Activated T-helper 2 cell treated with anti-CD3 and anti-CD28 coated beads, Interferon-gamma antibody, Interleukin-2, Interleukin-4, amounts not matched to agents 10 μg/mL and 5 μg/mL and 100 μg/mL, durations not matched to agents 14 hours and 24 hours and 36 hours (primary cell): ENCODE data around the gene CNTNAP3B. TPM values are rescaled to one million over a fixed set of nuclear protein-coding genes. Genes with fewer than 3 reads are reported as not detected.
"Not testable (repeated sequence)": the region's sequence is repeated elsewhere in the genome, so short reads cannot be mapped to it uniquely, and the experiment has no call there.

ENCODE experiments used
- DNase-seq: peaks from one replicate; pipeline ENCODE4 v3.0.0; 2021; ENCODE audit warnings: low spot score
- H3K27ac Mint-ChIP-seq: one replicate; pipeline ENCODE4 v1.8.0; 2021; ENCODE audit warnings: mixed read lengths
- H3K27me3 Mint-ChIP-seq: one replicate; pipeline ENCODE4 v1.8.0; 2021; ENCODE audit warnings: low read depth, mixed read lengths
- H3K36me3 Mint-ChIP-seq: one replicate; pipeline ENCODE4 v1.8.0; 2021; ENCODE audit warnings: low read depth, mixed read lengths
- H3K4me1 Mint-ChIP-seq: one replicate; pipeline ENCODE4 v1.8.0; 2021; ENCODE audit warnings: low read depth, mixed read lengths
- H3K4me3 Mint-ChIP-seq: one replicate; pipeline ENCODE4 v1.8.0; 2021; ENCODE audit warnings: low read depth, mild to moderate bottlenecking, moderate library complexity, mixed read lengths
- H3K9me3 Mint-ChIP-seq: one replicate; pipeline ENCODE4 v1.8.0; 2021; ENCODE audit warnings: mixed read lengths
- intact Hi-C: fragments of 100-400 bp; cut with micrococcal nuclease; formaldehyde crosslinking; loops from one replicate; pipeline ENCODE4 v1.15.1; 2023
- total RNA-seq: library from RNA; stranded (reverse); gene quantifications from 2 replicates; pipeline ENCODE4 v1.2.3, GENCODE V29; 2022

CNTNAP3B gene
- not detected in 2 replicates for total RNA-seq

DNA sequence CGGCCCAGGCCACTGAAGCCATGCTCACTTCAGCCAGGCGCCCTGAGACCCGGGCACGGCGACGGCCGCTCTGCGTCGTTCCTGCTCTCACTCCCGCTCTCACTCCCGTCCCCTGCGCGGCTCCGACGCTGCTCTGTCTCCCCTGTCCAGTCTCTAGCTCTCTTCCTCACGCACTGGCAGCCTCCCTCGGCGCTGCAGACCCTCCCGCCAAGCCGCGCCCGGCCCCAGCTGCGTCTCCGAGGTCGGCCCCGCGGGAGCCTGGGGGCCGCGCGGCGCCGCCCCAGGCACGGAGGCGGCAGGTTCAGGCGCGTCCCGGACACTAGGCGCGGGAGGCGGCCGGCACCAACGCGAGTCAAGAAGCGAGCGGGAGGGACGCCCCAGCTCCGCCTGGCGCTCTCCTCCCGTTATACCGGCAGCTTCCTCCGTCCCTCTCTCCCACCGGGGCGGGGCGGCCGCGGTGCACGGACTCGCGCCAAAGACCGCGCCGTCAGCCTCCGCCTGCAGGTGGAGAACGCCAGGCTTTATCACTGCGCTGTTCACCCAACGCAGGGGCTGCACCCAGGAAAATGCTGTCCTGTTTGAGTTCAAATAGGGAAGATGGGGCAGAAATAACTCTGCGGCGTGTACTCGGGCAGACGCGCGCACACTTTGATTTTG is at the start of gene CNTNAP3B:
Gene CNTNAP3B (minus strand): TSS at position 354 of the 657 bp plus-strand sequence. CDS start 332 bp downstream, at position 22.
- intact Hi-C loops, H3K36me3 Mint-ChIP-seq, H3K9me3 Mint-ChIP-seq, DNase-seq, H3K4me3 Mint-ChIP-seq, H3K27me3 Mint-ChIP-seq, H3K4me1 Mint-ChIP-seq, H3K27ac Mint-ChIP-seq: not testable (repeated sequence)

DNA sequence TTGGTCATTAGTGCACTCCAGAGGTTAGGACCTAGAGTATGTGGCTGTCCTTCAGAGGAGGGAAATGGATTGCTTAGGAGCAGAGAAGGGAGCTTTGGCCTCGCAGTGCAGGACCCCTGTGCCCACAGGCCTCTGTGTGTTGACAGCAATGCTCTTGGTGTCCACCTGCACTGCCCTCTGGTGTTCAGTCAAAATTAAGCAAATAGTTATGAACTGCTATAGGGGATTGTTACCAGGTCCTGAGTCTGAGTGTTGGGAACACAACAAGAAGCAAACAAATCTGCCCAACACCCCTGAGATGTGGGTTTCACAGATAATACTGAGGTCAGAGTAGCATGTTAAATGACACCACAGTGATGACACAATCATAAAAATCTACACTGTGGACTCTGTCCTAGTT is 31.1 kb upstream of the CNTNAP3B start:
- H3K9me3 Mint-ChIP-seq, H3K27me3 Mint-ChIP-seq, intact Hi-C loops, H3K36me3 Mint-ChIP-seq, H3K27ac Mint-ChIP-seq, H3K4me3 Mint-ChIP-seq, H3K4me1 Mint-ChIP-seq, DNase-seq: not testable (repeated sequence)

DNA sequence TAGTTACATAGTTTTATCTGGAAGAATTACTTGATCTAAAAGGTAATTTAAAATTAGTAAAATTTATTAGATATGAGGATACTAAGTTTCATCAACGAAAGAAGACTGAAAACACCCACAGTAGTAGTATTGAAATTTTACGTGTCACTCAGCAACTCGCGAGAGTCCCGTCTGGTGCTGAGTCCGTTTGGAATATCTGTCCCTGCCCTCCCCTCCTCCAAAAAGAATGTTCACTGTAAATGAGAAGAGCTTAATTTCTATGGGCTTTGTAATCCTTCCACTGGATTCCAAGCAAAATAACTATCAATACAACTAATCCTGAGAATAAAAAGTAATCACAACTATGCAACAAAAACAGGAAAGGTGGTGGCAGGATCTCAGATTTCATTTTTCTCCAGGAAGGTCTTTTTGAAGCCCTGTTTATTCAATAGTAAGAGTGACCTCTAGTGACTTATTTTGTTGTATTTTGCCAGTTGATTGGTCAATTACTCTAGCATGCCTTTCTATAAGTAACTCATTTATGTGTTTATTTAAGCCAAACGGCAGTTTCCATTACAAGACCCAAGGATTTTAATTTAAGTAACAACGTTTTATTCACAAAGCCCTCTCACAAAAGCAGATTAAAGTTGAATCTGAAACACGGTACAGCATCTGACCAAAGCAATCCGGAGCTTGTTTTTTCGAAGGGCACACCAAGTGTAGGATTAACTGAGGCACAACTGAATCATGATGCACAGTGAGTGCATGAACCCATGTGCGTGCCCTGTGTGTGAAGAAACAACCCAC is 2.0 kb downstream of the CNTNAP3B start:
- DNase-seq, H3K36me3 Mint-ChIP-seq, H3K4me3 Mint-ChIP-seq, H3K27me3 Mint-ChIP-seq, H3K27ac Mint-ChIP-seq, intact Hi-C loops, H3K9me3 Mint-ChIP-seq, H3K4me1 Mint-ChIP-seq: not testable (repeated sequence)

DNA sequence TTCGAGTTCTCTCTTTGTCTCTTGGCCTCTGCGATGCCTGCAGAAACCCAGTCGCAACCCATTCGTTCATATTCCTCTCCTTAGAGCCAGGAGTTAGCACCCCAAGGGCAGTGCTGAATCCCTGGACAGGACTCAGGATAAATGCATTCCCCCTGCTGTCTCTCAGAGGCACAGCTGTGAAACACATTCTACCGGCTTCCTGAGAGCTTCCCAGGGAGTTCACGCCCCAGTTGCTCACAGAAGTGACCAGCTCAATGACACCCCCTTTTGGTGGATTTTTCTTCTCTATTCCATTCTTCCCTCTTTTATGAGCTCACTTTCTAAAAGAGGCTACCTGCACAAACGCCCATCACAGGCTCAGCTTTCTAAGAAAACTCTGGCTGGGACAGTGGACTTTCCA is 8.2 kb downstream of the CNTNAP3B start:
- DNase-seq, H3K4me1 Mint-ChIP-seq, H3K27ac Mint-ChIP-seq, H3K4me3 Mint-ChIP-seq, H3K27me3 Mint-ChIP-seq, intact Hi-C loops, H3K9me3 Mint-ChIP-seq, H3K36me3 Mint-ChIP-seq: not testable (repeated sequence)

DNA sequence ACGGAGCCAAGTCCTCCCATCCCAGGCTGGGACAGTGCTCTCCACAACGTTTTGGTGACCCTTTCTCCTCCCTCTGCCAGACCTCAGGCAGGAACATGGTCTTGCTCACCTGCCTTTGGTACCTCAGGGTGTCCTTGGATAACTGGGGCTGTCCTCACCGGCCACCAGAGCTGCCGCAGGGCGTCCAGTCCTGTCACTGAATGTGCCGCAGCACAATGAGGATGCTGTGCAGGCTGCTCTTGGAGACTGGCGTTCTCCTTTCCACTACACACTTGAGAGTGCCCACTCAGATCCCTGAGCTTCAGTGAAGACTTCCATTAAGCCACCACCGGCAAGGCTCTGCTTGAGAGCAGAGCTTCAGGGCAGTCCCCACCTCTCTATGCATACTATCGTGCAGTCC is 33.3 kb downstream of the CNTNAP3B start:
- H3K4me1 Mint-ChIP-seq, H3K27ac Mint-ChIP-seq, DNase-seq, H3K4me3 Mint-ChIP-seq, intact Hi-C loops, H3K27me3 Mint-ChIP-seq, H3K36me3 Mint-ChIP-seq, H3K9me3 Mint-ChIP-seq: not testable (repeated sequence)

DNA sequence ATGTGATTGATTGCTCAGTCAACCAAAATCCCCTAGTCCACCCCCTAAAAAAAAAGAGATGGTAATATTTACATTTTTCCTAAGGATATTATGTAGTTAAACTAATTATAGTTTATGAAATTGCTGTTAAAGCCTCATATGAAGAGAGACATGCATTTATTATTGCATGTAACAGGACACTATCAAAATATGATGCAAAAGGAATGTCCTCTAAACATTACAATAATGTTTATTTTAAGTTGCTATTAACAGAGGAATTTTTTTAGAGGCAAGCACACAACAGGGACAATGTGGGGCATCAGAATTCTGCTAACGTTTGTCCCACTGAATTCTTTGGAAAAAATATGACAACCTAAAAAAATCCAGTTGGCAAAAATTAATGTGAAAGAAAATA is 44.7 kb downstream of the CNTNAP3B start:
- H3K36me3 Mint-ChIP-seq, H3K9me3 Mint-ChIP-seq, H3K4me3 Mint-ChIP-seq, DNase-seq, H3K4me1 Mint-ChIP-seq, intact Hi-C loops, H3K27me3 Mint-ChIP-seq, H3K27ac Mint-ChIP-seq: not testable (repeated sequence)

DNA sequence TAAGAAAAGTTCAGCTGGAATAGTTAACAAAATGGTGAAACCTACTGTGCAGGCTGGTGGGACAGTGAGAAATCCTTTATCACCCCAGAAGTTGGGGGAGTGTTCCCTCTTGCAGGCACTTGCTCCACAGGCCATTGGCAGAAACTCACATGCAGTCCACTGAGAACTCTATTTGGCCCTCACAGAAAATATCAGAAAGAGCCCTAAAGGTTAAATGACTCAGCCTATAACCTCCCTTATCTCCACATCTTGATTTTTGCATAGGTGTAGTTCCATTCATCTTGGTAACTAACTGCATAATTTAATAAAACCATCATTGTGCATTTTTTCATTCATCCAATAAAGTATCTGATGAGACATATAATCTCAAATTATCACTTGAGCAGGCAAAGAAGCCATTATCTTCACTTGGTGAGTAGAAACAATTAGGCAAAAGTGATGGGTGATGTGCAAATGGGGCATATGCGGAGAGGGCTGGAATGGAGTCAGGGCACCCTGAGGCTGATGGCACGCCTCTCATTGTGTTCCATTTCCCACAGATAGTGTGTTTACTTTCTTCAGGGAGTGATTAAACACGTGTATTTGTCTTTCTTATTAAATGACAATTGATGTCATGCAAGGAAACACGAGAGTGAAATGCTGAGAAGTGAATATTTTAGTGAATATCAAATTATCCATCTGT is 45.2 kb downstream of the CNTNAP3B start:
- H3K36me3 Mint-ChIP-seq, H3K27me3 Mint-ChIP-seq, DNase-seq, H3K9me3 Mint-ChIP-seq, H3K4me1 Mint-ChIP-seq, H3K4me3 Mint-ChIP-seq, intact Hi-C loops, H3K27ac Mint-ChIP-seq: not testable (repeated sequence)

DNA sequence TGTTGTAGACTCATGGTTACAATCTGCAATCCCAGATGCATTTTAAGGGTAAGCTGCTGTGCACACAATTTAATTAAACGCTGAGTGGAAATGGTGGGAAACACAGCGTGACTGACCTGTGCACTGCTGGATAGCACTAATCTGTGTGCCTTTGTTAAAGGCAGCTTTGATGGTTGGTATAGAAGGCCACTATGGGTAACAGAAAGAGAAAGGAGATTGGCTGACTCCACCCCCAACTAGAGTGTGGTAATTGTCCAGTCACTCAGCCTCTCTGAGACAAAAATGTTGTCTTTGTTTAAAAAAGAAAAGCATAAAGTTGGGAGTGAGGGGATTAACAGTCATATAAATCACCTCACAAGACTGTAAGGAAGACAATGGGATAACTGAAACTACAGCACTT is 48.9 kb downstream of the CNTNAP3B start:
- H3K4me3 Mint-ChIP-seq, DNase-seq, intact Hi-C loops: not testable (repeated sequence)

DNA sequence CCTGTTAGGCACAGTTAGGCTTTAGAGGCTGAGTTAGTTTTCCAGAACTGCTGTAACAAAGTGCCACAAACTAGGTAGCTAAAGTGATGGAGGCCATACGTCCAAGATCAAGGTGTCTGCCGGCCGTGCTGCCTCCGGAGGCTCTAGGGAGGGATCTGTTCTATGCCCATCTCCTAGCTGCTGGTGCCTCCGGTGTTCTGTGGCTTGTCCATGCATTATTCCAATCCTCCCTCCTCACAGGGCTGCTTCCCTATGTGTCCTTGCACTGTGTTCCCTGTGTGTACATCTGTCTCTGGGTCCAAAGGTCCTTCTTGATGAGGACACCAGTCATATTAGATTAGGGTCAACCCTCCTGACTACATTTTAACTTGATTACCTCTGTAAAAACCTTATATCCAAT is 54.4 kb downstream of the CNTNAP3B start:
- H3K4me1 Mint-ChIP-seq, H3K4me3 Mint-ChIP-seq, H3K9me3 Mint-ChIP-seq, DNase-seq, H3K27ac Mint-ChIP-seq, H3K36me3 Mint-ChIP-seq, H3K27me3 Mint-ChIP-seq, intact Hi-C loops: not testable (repeated sequence)

More for the DNA sequence above, 48.9 kb downstream of the CNTNAP3B start:
- not testable (repeated sequence) for H3K36me3 Mint-ChIP-seq, H3K4me1 Mint-ChIP-seq, H3K27ac Mint-ChIP-seq, H3K9me3 Mint-ChIP-seq, H3K27me3 Mint-ChIP-seq

DNA sequence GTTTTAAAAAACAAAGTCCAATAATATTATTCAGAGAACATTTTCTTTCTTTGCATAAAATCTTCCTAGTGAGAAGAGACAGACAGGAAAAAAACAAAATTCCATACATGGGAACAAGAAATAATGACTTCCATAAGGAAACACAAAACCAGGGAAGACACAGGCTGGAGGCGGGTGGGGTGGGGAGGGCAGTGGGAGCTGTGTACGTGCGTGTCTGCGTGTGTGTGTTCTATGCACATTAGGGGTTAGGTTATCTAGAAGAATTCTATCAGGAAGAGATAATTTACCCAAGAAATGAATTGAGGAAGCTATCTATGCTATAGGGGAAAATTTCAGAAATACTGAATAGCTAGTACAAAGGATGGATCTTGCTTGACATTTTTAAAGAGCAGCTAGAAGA is 58.2 kb downstream of the CNTNAP3B start:
- H3K4me1 Mint-ChIP-seq, intact Hi-C loops, H3K27me3 Mint-ChIP-seq, H3K9me3 Mint-ChIP-seq, H3K4me3 Mint-ChIP-seq, H3K27ac Mint-ChIP-seq, H3K36me3 Mint-ChIP-seq, DNase-seq: not testable (repeated sequence)

DNA sequence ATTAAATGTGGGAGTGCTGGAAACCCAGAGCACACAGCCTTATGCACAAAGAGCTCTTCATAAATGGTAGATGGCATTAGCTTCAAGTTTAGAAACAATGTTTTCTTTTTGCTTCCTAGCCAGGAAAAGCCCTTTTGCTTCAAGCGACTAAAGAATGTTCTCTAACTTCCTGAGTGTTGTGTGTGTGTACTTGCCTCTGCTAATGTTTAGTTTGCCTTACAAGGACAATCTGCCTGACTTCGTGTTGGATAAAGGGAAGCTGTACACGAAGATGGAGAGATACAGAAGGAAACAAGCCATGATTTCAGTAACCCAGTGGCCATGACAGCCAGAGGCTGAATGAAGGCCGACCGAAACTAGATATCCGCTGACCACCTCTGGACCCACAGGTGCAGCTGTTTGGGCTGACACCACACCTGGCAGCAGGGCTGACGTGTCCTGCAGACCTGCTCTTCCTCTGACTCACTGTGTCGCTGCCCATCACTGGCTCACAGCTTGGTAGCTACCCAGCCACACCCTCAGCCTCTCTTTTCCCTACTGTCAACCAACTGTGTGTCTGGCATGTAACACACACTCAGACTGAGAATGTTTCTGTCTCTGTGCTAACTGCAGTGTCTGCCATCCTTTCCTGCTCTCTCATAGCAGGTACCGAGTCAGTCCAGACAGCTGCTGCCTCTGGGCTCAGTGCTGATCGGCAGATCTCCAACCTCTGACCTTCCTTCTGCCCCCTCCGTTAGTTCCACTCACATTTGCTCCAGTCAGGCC is 59.0 kb downstream of the CNTNAP3B start:
- H3K27me3 Mint-ChIP-seq, DNase-seq, intact Hi-C loops, H3K27ac Mint-ChIP-seq, H3K9me3 Mint-ChIP-seq, H3K4me3 Mint-ChIP-seq, H3K36me3 Mint-ChIP-seq, H3K4me1 Mint-ChIP-seq: not testable (repeated sequence)

DNA sequence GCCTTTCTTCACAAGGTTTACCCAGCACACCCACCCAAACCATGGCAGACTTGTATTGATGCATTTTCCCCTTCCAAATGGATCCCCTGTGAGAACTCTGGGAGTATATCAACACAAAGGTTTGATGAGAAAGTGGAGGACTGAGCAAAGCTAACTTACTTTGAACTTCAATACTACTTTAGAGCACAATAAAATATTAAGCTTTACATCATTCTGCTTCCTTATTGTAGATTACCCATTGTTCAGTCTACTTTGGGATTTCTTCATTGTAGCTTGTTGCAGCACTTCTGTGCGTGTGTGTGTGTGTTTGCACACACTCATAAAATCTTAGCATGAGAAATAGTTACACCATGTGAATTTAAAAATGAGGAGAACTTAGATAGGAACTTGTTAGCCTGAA is 75.4 kb downstream of the CNTNAP3B start:
- H3K4me1 Mint-ChIP-seq, H3K4me3 Mint-ChIP-seq, H3K36me3 Mint-ChIP-seq, DNase-seq, intact Hi-C loops, H3K27me3 Mint-ChIP-seq, H3K27ac Mint-ChIP-seq, H3K9me3 Mint-ChIP-seq: not testable (repeated sequence)

DNA sequence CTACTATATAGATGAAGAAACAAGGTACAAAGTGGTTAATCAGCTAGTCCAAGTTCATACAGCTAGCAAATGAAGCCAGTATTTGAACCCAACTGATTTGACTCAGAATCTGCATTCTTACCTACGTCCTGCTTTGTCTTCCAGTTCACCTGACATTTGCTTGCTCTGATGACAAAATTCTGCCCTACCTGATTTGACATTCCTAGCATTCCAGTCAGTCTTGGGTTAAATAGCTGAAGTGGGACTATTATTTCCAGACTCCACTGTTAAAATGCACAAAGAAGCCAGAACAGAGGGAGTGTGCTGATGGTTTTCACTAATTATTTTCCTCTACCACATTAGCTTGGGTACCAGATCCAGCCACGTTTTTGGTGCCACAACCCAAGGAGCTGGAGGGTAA is 78.5 kb downstream of the CNTNAP3B start:
- H3K27ac Mint-ChIP-seq, intact Hi-C loops, H3K9me3 Mint-ChIP-seq, DNase-seq, H3K27me3 Mint-ChIP-seq, H3K36me3 Mint-ChIP-seq, H3K4me1 Mint-ChIP-seq, H3K4me3 Mint-ChIP-seq: not testable (repeated sequence)
